ENCODE data around the gene PKD2L1. TPM values are rescaled to one million over a fixed set of nuclear protein-coding genes. Genes with fewer than 3 reads are reported as not detected.

Gene PKD2L1
- polyA plus RNA-seq, 1 donor, result 0.48 TPM

GRCh38 chr10:100355086-100355485, 25.1 kb upstream of the PKD2L1 start:
- H3K36me3 ChIP-seq (ENCODE audit: control insufficient read depth, insufficient read depth, low read length), result peaks cover 31% of the 10 kb centered on the region
- no peaks in the 10 kb centered on the region for H3K27me3 ChIP-seq (ENCODE audit: control insufficient read depth, insufficient read depth, low read length)
- H3K27ac ChIP-seq (ENCODE audit: low read length), result no peak overlapping the region
- WGBS (ENCODE audit: insufficient coverage, low lambda C conversion rate), result 25% methylated on average over 1 of the region's 4 CpGs
- peak in 1 of 2 donors; percentile 66 for DNase-seq
- no peaks in the 10 kb centered on the region for H3K9me3 ChIP-seq (ENCODE audit: control insufficient read depth, low read depth, low read length)
- H3K4me3 ChIP-seq (ENCODE audit: low read length), result no peak overlapping the region
- peaks cover 17% of the 10 kb centered on the region for H3K4me1 ChIP-seq (ENCODE audit: control insufficient read depth, insufficient read depth, low read length)

GRCh38 chr10:100353770-100354485, 23.9 kb upstream of the PKD2L1 start:
- Histone ChIP-seq H3K4me1 (ENCODE audit: control insufficient read depth, insufficient read depth, low read length) (peaks cover 5% of the 10 kb centered on the region), H3K36me3 (ENCODE audit: control insufficient read depth, insufficient read depth, low read length) (peaks cover 31% of the 10 kb centered on the region), H3K9me3 (ENCODE audit: control insufficient read depth, low read depth, low read length) (no peaks in the 10 kb centered on the region), H3K27me3 (ENCODE audit: control insufficient read depth, insufficient read depth, low read length) (no peaks in the 10 kb centered on the region), H3K27ac (ENCODE audit: low read length) (no peak overlapping the region), H3K4me3 (ENCODE audit: low read length) (no peak overlapping the region)
- WGBS (ENCODE audit: insufficient coverage, low lambda C conversion rate), result 100% methylated on average over 3 of the region's 6 CpGs
- DNase-seq, result no peak

- H3K4me1 ChIP-seq (ENCODE audit: control insufficient read depth, insufficient read depth, low read length), result peaks cover 17% of the 10 kb centered on the region
These were observed 21.0 kb upstream of the PKD2L1 start for GRCh38 chr10:100350914-100351485.

GRCh38 chr10:100349672-100350071, 19.6 kb upstream of the PKD2L1 start:
- Histone ChIP-seq H3K4me3 (ENCODE audit: low read length) (no peak overlapping the region), H3K27ac (ENCODE audit: low read length) (no peak overlapping the region), H3K4me1 (ENCODE audit: control insufficient read depth, insufficient read depth, low read length) (peaks cover 14% of the 10 kb centered on the region), H3K27me3 (ENCODE audit: control insufficient read depth, insufficient read depth, low read length) (peaks cover 11% of the 10 kb centered on the region), H3K9me3 (ENCODE audit: control insufficient read depth, low read depth, low read length) (no peaks in the 10 kb centered on the region), H3K36me3 (ENCODE audit: control insufficient read depth, insufficient read depth, low read length) (peaks cover 24% of the 10 kb centered on the region)
- DNase-seq, result no peak
- WGBS (ENCODE audit: insufficient coverage, low lambda C conversion rate), result no CpG with 5 or more reads among the region's 3 CpGs

More at GRCh38 chr10:100350914-100351485, 21.0 kb upstream of the PKD2L1 start:
- WGBS (ENCODE audit: insufficient coverage, low lambda C conversion rate), result no CpG with 5 or more reads among the region's 5 CpGs
- no peak for DNase-seq
- peaks cover 4% of the 10 kb centered on the region for H3K27me3 ChIP-seq (ENCODE audit: control insufficient read depth, insufficient read depth, low read length)
- no peak overlapping the region for H3K4me3 ChIP-seq (ENCODE audit: low read length)
- peaks cover 27% of the 10 kb centered on the region for H3K36me3 ChIP-seq (ENCODE audit: control insufficient read depth, insufficient read depth, low read length)
- H3K27ac ChIP-seq (ENCODE audit: low read length), result no peak overlapping the region
- H3K9me3 ChIP-seq (ENCODE audit: control insufficient read depth, low read depth, low read length), result no peaks in the 10 kb centered on the region

- Histone ChIP-seq H3K9me3 (ENCODE audit: control insufficient read depth, low read depth, low read length) (no peaks in the 10 kb centered on the region), H3K4me3 (ENCODE audit: low read length) (no peak overlapping the region), H3K27ac (ENCODE audit: low read length) (no peak overlapping the region), H3K27me3 (ENCODE audit: control insufficient read depth, insufficient read depth, low read length) (peaks cover 11% of the 10 kb centered on the region), H3K4me1 (ENCODE audit: control insufficient read depth, insufficient read depth, low read length) (peaks cover 14% of the 10 kb centered on the region), H3K36me3 (ENCODE audit: control insufficient read depth, insufficient read depth, low read length) (peaks cover 20% of the 10 kb centered on the region)
- WGBS (ENCODE audit: insufficient coverage, low lambda C conversion rate), result no CpG with 5 or more reads among the region's 5 CpGs
- DNase-seq, result no peak
These were observed 19.1 kb upstream of the PKD2L1 start for GRCh38 chr10:100349087-100349486.

GRCh38 chr10:100348389-100348927, 18.4 kb upstream of the PKD2L1 start:
- WGBS (ENCODE audit: insufficient coverage, low lambda C conversion rate), result no CpG with 5 or more reads among the region's 3 CpGs
- peaks cover 14% of the 10 kb centered on the region for H3K36me3 ChIP-seq (ENCODE audit: control insufficient read depth, insufficient read depth, low read length)
- no peak overlapping the region for H3K27ac ChIP-seq (ENCODE audit: low read length)
- H3K4me1 ChIP-seq (ENCODE audit: control insufficient read depth, insufficient read depth, low read length), result peaks cover 14% of the 10 kb centered on the region
- no peak for DNase-seq
- H3K27me3 ChIP-seq (ENCODE audit: control insufficient read depth, insufficient read depth, low read length), result peaks cover 11% of the 10 kb centered on the region
- no peaks in the 10 kb centered on the region for H3K9me3 ChIP-seq (ENCODE audit: control insufficient read depth, low read depth, low read length)
- H3K4me3 ChIP-seq (ENCODE audit: low read length), result peak overlapping the region; percentile 76

- Histone ChIP-seq H3K9me3 (ENCODE audit: control insufficient read depth, low read depth, low read length) (no peaks in the 10 kb centered on the region), H3K27me3 (ENCODE audit: control insufficient read depth, insufficient read depth, low read length) (peaks cover 11% of the 10 kb centered on the region), H3K36me3 (ENCODE audit: control insufficient read depth, insufficient read depth, low read length) (peaks cover 12% of the 10 kb centered on the region), H3K4me1 (ENCODE audit: control insufficient read depth, insufficient read depth, low read length) (peaks cover 14% of the 10 kb centered on the region), H3K4me3 (ENCODE audit: low read length) (peak overlapping the region; percentile 76), H3K27ac (ENCODE audit: low read length) (no peak overlapping the region)
- no CpG with 5 or more reads among the region's 32 CpGs for WGBS (ENCODE audit: insufficient coverage, low lambda C conversion rate)
- DNase-seq, result peak in 1 of 2 donors; percentile 50
These were observed 17.7 kb upstream of the PKD2L1 start for GRCh38 chr10:100347568-100348195.

GRCh38 chr10:100346765-100347567, 16.9 kb upstream of the PKD2L1 start, which contains the start of gene SCD:
SCD (plus strand) TSS chr10:100347233; CDS start chr10:100347505, 272 bp downstream.
- Histone ChIP-seq H3K4me1 (ENCODE audit: control insufficient read depth, insufficient read depth, low read length) (peaks cover 18% of the 10 kb centered on the region), H3K36me3 (ENCODE audit: control insufficient read depth, insufficient read depth, low read length) (peaks cover 7% of the 10 kb centered on the region), H3K9me3 (ENCODE audit: control insufficient read depth, low read depth, low read length) (no peaks in the 10 kb centered on the region), H3K4me3 (ENCODE audit: low read length) (peak within 1 kb of the TSS; percentile 76), H3K27me3 (ENCODE audit: control insufficient read depth, insufficient read depth, low read length) (peaks cover 11% of the 10 kb centered on the region), H3K27ac (ENCODE audit: low read length) (no peak within 1 kb of the TSS)
- WGBS (ENCODE audit: insufficient coverage, low lambda C conversion rate), result no CpG with 5 or more reads among the region's 73 CpGs
- DNase-seq, result peak; percentile 65 to 76

GRCh38 chr10:100346351-100346764, 16.3 kb upstream of the PKD2L1 start:
- H3K4me1 ChIP-seq (ENCODE audit: control insufficient read depth, insufficient read depth, low read length), result peaks cover 24% of the 10 kb centered on the region
- peak; percentile 61 to 73 for DNase-seq
- H3K27ac ChIP-seq (ENCODE audit: low read length), result no peak overlapping the region

More at GRCh38 chr10:100346351-100346764, 16.3 kb upstream of the PKD2L1 start:
- WGBS (ENCODE audit: insufficient coverage, low lambda C conversion rate), result no CpG with 5 or more reads among the region's 36 CpGs
- H3K27me3 ChIP-seq (ENCODE audit: control insufficient read depth, insufficient read depth, low read length), result peaks cover 11% of the 10 kb centered on the region
- H3K9me3 ChIP-seq (ENCODE audit: control insufficient read depth, low read depth, low read length), result no peaks in the 10 kb centered on the region
- peaks cover 5% of the 10 kb centered on the region for H3K36me3 ChIP-seq (ENCODE audit: control insufficient read depth, insufficient read depth, low read length)
- peak overlapping the region; percentile 76 for H3K4me3 ChIP-seq (ENCODE audit: low read length)

Data from large intestine (tissue), 3 donors.